HCT116 (cell line): ENCODE measurements around the gene HNRNPL. TPM values are rescaled to one million over a fixed set of nuclear protein-coding genes. Genes with fewer than 3 reads are reported as not detected.

Source experiments
- ATAC-seq: fragments of 200-7000 bp; cut with Tn5 transposase; 2 replicates; pipeline ENCODE4 v1.9.1; 2020; ENCODE audit warnings: mild to moderate bottlenecking, moderate library complexity
- BruUV-seq: library from RNA; stranded (reverse); fragments of 400-500 nt; replicated peaks from 2 replicates; lab custom pipeline; 2021; lab: Mats Ljungman, UMichigan
- CTCF ChIA-PET: fragments of 300-600 bp; sonication (Branson Sonifier 250); formaldehyde crosslinking; loops from one replicate; lab custom pipeline; 2021; ENCODE audit warnings: antibody characterized with exemption; lab: Charles Lee
- POLR2A ChIA-PET: fragments of 300-600, 350-600 bp; sonication (Branson Sonifier 250); formaldehyde crosslinking; loops from one replicate; lab custom pipeline; 2021; ENCODE audit warnings: antibody characterized with exemption; lab: Charles Lee
- RAD21 ChIA-PET, 2 experiments: fragments of 300-600 bp; sonication (Branson Sonifier 250); formaldehyde crosslinking; loops; one replicate each; lab custom pipeline; 2023; ENCODE audit warnings: low total read pairs in 2 of 2; ENCODE audit not compliant: uncharacterized antibody in 2 of 2, unreplicated experiment in 2 of 2, low non-redundant PET in 1 of 2; lab: Charles Lee
- DNase-seq: peaks from one replicate; pipeline ENCODE4 v3.0.0-alpha.2; 2010; ENCODE audit warnings: low read depth, low spot score
- H2AFZ ChIP-seq: fragments of 200-600 bp; shearing (Covaris generic), sonication (generic); 2 replicates; pipeline ENCODE4 v1.6.1; 2017; ENCODE audit warnings: low read depth, mixed run types, mixed read lengths, antibody characterized with exemption, low read length; ENCODE audit not compliant: poor library complexity, severe bottlenecking
- H3K27ac ChIP-seq: 2 replicates; pipeline ENCODE4 v1.5.1; 2012; ENCODE audit warnings: low read depth, low read length
- H3K27me3 ChIP-seq: fragments of 200-600 bp; sonication (generic); 2 replicates; pipeline ENCODE4 v1.6.1; 2016; ENCODE audit warnings: mixed run types, low read length, mixed read lengths; ENCODE audit not compliant: insufficient read depth
- H3K36me3 ChIP-seq, 2 experiments: fragments of 200-500 bp in 1 of 2; fragments of 200-600 bp in 1 of 2; sonication (Bioruptor generic) in 1 of 2; sonication (generic) in 1 of 2; 2 replicates each; pipeline versions ENCODE4 v1.5.1 to v1.6.1; 2014 to 2016; ENCODE audit warnings: low read length in 2 of 2, inconsistent platforms in 1 of 2, mixed read lengths in 1 of 2, mixed run types in 1 of 2; ENCODE audit not compliant: insufficient read depth in 2 of 2, control insufficient read depth in 1 of 2
- H3K4me1 ChIP-seq, 2 experiments: fragments of 200-600 bp in 1 of 2; sonication (generic) in 1 of 2; 2 replicates each; pipeline versions ENCODE4 v1.5.1 to v1.6.1; 2012 to 2017; ENCODE audit warnings: low read length in 2 of 2, inconsistent platforms in 1 of 2, mild to moderate bottlenecking in 1 of 2, mixed read lengths in 1 of 2, mixed run types in 1 of 2, moderate library complexity in 1 of 2; ENCODE audit not compliant: insufficient read depth in 2 of 2, control insufficient read depth in 1 of 2
- H3K4me2 ChIP-seq: fragments of 200-600 bp; sonication (generic); 2 replicates; pipeline ENCODE4 v1.6.1; 2017; ENCODE audit warnings: mixed run types, low read length, mixed read lengths
- H3K4me3 ChIP-seq, 2 experiments: fragments of 200-600 bp in 1 of 2; sonication (generic) in 1 of 2; replicated peaks in 1 of 2; 2 replicates each; pipeline ENCODE4 v1.5.1; 2011 to 2016; ENCODE audit warnings: low read length in 2 of 2, control low read depth in 1 of 2, low read depth in 1 of 2, mild to moderate bottlenecking in 1 of 2, mixed read lengths in 1 of 2, mixed run types in 1 of 2
- H3K79me2 ChIP-seq: fragments of 200-600 bp; sonication (generic); 2 replicates; pipeline ENCODE4 v1.6.1; 2017; ENCODE audit warnings: mild to moderate bottlenecking, mixed run types, low read length, moderate library complexity, mixed read lengths; ENCODE audit not compliant: insufficient read depth
- H3K9ac ChIP-seq: fragments of 200-600 bp; sonication (generic); 2 replicates; pipeline ENCODE4 v1.6.1; 2016; ENCODE audit warnings: low read length, mixed read lengths
- H3K9me2 ChIP-seq: fragments of 200-600 bp; sonication (generic), shearing (Covaris generic); 2 replicates; pipeline ENCODE4 v1.6.1; 2017; ENCODE audit warnings: mixed run types, mild to moderate bottlenecking, moderate library complexity; ENCODE audit not compliant: insufficient read depth
- H3K9me3 ChIP-seq, 2 experiments: fragments of 200-500 bp in 1 of 2; fragments of 200-600 bp in 1 of 2; sonication (Bioruptor generic) in 1 of 2; sonication (generic) in 1 of 2; 2 replicates each; pipeline ENCODE4 v1.6.1; 2014 to 2017; ENCODE audit warnings: low read length in 2 of 2, mixed read lengths in 2 of 2, inconsistent platforms in 1 of 2, low read depth in 1 of 2, mild to moderate bottlenecking in 1 of 2, mixed run types in 1 of 2, moderate library complexity in 1 of 2; ENCODE audit not compliant: control insufficient read depth in 1 of 2, insufficient read depth in 1 of 2
- H4K20me1 ChIP-seq: fragments of 200-600 bp; sonication (generic), shearing (Covaris generic); 2 replicates; pipeline ENCODE4 v1.6.1; 2017; ENCODE audit warnings: mixed run types, mild to moderate bottlenecking, moderate library complexity; ENCODE audit not compliant: insufficient read depth
- CBX3 ChIP-seq: IDR thresholded peaks from 2 replicates; pipeline ENCODE4 v1.6.1; 2012; ENCODE audit warnings: low read depth
- CEBPB ChIP-seq: IDR thresholded peaks from 2 replicates; pipeline ENCODE4 v1.6.1; 2012; ENCODE audit warnings: low read depth
- EGR1 ChIP-seq: IDR thresholded peaks from 2 replicates; pipeline ENCODE4 v1.6.1; 2012; ENCODE audit warnings: low read depth
- ELF1 ChIP-seq: IDR thresholded peaks from 2 replicates; pipeline ENCODE4 v1.6.1; 2012; ENCODE audit warnings: low read depth, borderline replicate concordance
- EZH2 ChIP-seq: fragments of 200-600 bp; sonication (generic); IDR thresholded peaks from 2 replicates; pipeline ENCODE4 v1.6.1; 2017; ENCODE audit warnings: antibody characterized with exemption, mixed run types
- EZH2phosphoT487 ChIP-seq: fragments of 200-600 bp; IDR thresholded peaks from 2 replicates; pipeline ENCODE4 v1.6.1; 2018; ENCODE audit warnings: antibody characterized with exemption, borderline replicate concordance
- FOSL1 ChIP-seq: IDR thresholded peaks from 2 replicates; pipeline ENCODE4 v1.6.1; 2012; ENCODE audit warnings: low read depth
- POLR2A ChIP-seq: IDR thresholded peaks from 2 replicates; pipeline ENCODE4 v1.7.0; 2011; ENCODE audit warnings: borderline replicate concordance; ENCODE audit not compliant: insufficient read depth, insufficient read length; ENCODE audit errors: extremely low read depth
- POLR2AphosphoS5 ChIP-seq: IDR thresholded peaks from 2 replicates; pipeline ENCODE4 v1.6.1; 2011; ENCODE audit warnings: mild to moderate bottlenecking, low read depth, low read length, moderate library complexity
- RAD21 ChIP-seq: IDR thresholded peaks from 2 replicates; pipeline ENCODE4 v1.6.1; 2012; ENCODE audit warnings: low read depth, mild to moderate bottlenecking
- SIN3A ChIP-seq: IDR thresholded peaks from 2 replicates; pipeline ENCODE4 v1.6.1; 2012; ENCODE audit warnings: low read depth
- SP1 ChIP-seq: IDR thresholded peaks from 2 replicates; pipeline ENCODE4 v1.6.1; 2012; ENCODE audit warnings: low read depth
- SRF ChIP-seq: IDR thresholded peaks from 2 replicates; pipeline ENCODE4 v1.6.1; 2012; ENCODE audit warnings: low read depth
- YY1 ChIP-seq: IDR thresholded peaks from 2 replicates; pipeline ENCODE4 v1.6.1; 2011; ENCODE audit warnings: low read length, low read depth, moderate library complexity, mild to moderate bottlenecking; ENCODE audit not compliant: insufficient replicate concordance; ENCODE audit errors: extremely low read depth
- ZNF274 ChIP-seq: fragments of 200-500 bp; sonication (Bioruptor generic); IDR thresholded peaks from 2 replicates; pipeline ENCODE4 v1.6.1; 2014; ENCODE audit warnings: mild to moderate bottlenecking, low read depth, low read length, inconsistent platforms
- intact Hi-C: fragments of 100-400 bp; cut with micrococcal nuclease; formaldehyde crosslinking; loops from 2 replicates; pipeline ENCODE4 v1.10.0; 2022
- total RNA-seq: library from RNA; stranded (reverse); gene quantifications from one replicate; pipeline ENCODE4 v1.2.1, GENCODE V29; 2021; ENCODE audit not compliant: unreplicated experiment
- TF ChIP-seq, protein P1 (sequence below): IDR thresholded peaks from 2 replicates; pipeline ENCODE4 v1.6.1; 2011; ENCODE audit warnings: mild to moderate bottlenecking, low read length, moderate library complexity; ENCODE audit not compliant: insufficient replicate concordance; ENCODE audit errors: extremely low read depth
- TF ChIP-seq, protein P2 (sequence below): IDR thresholded peaks from 2 replicates; pipeline ENCODE4 v1.6.1; 2012
- TF ChIP-seq, protein P3 (sequence below): IDR thresholded peaks from 2 replicates; pipeline ENCODE4 v1.6.1; 2012
- TF ChIP-seq, protein P4 (sequence below), 3 experiments: fragments of 200-600 bp in 1 of 3; sonication (generic) in 1 of 3; IDR thresholded peaks in 2 of 3; conservative IDR thresholded peaks in 1 of 3; 2 replicates each; pipeline ENCODE4 v1.5.1; 2012 to 2017; ENCODE audit warnings: low read depth in 2 of 3, low read length in 2 of 3, antibody characterized with exemption in 1 of 3, borderline replicate concordance in 1 of 3, control low read depth in 1 of 3, mild to moderate bottlenecking in 1 of 3, mixed read lengths in 1 of 3, mixed run types in 1 of 3, moderate library complexity in 1 of 3; ENCODE audit not compliant: insufficient read depth in 1 of 3

Gene HNRNPL
- total RNA-seq, 1 experiment from 2014 or later, result 551 TPM

DNA sequence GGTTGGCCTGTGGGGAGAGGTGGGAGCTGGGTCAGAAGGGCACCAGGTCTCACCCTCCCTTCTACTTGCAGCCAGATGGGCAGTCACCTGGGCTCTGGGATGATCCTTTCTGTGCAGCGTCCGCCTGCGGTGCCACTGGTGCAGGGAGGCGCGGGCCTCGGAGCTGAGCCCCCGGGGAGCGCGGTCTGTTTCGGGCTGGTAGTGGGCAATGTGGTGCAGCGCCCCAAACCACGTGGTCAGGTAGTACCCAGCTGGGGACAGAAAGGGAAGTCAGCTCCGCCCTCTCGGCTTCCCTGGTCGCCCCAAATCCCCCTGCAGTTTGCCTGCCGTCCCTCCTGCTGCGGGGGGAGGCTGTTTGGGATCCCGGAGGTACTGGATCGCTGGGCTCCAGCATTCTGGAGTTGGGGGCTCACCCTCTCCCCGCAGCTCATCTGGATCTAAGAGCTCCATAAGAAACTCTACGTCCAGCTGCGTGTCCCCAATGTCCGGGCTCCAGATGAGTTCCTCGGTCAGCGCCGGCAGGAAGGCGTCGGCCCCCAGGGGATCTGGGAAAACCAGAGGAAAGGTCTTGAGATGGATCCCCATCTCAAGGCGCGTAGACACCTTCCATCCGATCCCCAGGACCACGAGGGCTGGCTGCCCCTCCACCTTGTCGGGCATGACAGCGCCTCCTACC is 19.5 kb upstream of the HNRNPL start:
- no peak for TF ChIP-seq RAD21
- no peak for TF ChIP-seq EZH2
- no peak for TF ChIP-seq YY1
- TF ChIP-seq SP1, result no peak
- TF ChIP-seq CBX3, result no peak
- no peak for TF ChIP-seq ELF1
- TF ChIP-seq FOSL1, result no peak
- TF ChIP-seq POLR2AphosphoS5, result no peak
- TF ChIP-seq SIN3A, result no peak
- TF ChIP-seq, protein P1, sequence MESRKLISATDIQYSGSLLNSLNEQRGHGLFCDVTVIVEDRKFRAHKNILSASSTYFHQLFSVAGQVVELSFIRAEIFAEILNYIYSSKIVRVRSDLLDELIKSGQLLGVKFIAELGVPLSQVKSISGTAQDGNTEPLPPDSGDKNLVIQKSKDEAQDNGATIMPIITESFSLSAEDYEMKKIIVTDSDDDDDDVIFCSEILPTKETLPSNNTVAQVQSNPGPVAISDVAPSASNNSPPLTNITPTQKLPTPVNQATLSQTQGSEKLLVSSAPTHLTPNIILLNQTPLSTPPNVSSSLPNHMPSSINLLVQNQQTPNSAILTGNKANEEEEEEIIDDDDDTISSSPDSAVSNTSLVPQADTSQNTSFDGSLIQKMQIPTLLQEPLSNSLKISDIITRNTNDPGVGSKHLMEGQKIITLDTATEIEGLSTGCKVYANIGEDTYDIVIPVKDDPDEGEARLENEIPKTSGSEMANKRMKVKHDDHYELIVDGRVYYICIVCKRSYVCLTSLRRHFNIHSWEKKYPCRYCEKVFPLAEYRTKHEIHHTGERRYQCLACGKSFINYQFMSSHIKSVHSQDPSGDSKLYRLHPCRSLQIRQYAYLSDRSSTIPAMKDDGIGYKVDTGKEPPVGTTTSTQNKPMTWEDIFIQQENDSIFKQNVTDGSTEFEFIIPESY, result no peak
- TF ChIP-seq EGR1, result no peak
- TF ChIP-seq SRF, result no peak
- TF ChIP-seq, protein P2, sequence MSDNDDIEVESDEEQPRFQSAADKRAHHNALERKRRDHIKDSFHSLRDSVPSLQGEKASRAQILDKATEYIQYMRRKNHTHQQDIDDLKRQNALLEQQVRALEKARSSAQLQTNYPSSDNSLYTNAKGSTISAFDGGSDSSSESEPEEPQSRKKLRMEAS, result no peak
- TF ChIP-seq EZH2phosphoT487, result no peak
- no peak for TF ChIP-seq CEBPB
- TF ChIP-seq ZNF274, result no peak
- no peak for TF ChIP-seq POLR2A
- TF ChIP-seq, protein P3, sequence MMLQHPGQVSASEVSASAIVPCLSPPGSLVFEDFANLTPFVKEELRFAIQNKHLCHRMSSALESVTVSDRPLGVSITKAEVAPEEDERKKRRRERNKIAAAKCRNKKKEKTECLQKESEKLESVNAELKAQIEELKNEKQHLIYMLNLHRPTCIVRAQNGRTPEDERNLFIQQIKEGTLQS, result no peak
- TF ChIP-seq, protein P4, sequence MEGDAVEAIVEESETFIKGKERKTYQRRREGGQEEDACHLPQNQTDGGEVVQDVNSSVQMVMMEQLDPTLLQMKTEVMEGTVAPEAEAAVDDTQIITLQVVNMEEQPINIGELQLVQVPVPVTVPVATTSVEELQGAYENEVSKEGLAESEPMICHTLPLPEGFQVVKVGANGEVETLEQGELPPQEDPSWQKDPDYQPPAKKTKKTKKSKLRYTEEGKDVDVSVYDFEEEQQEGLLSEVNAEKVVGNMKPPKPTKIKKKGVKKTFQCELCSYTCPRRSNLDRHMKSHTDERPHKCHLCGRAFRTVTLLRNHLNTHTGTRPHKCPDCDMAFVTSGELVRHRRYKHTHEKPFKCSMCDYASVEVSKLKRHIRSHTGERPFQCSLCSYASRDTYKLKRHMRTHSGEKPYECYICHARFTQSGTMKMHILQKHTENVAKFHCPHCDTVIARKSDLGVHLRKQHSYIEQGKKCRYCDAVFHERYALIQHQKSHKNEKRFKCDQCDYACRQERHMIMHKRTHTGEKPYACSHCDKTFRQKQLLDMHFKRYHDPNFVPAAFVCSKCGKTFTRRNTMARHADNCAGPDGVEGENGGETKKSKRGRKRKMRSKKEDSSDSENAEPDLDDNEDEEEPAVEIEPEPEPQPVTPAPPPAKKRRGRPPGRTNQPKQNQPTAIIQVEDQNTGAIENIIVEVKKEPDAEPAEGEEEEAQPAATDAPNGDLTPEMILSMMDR (IDR thresholded peaks at IDR 0.05 in 2 of 3, conservative IDR thresholded peaks at IDR 0.05 in 1 of 3; ENCODE audit: borderline replicate concordance in 1 of 3, insufficient read depth in 1 of 3, low read depth in 2 of 3, low read length in 2 of 3), result no peak
- BruUV-seq, result no TSS peak
- RAD21 ChIA-PET, result no interaction called here
- no peaks in the 10 kb centered on the region for H3K79me2 ChIP-seq
- no peak for DNase-seq
- no peaks in the 10 kb centered on the region for H3K36me3 ChIP-seq
- no peaks in the 10 kb centered on the region for H3K9me3 ChIP-seq
- H3K4me1 ChIP-seq, result peaks cover 3 to 15% of the 10 kb centered on the region in 2 experiments; a peak in 3 of 4 replicates
- H3K4me3 ChIP-seq, result no peak overlapping the region
- no peak overlapping the region for H3K9ac ChIP-seq
- intact Hi-C loops, result no loop called here
- H3K27me3 ChIP-seq, result no peaks in the 10 kb centered on the region
- no peak overlapping the region for H2AFZ ChIP-seq
- H3K27ac ChIP-seq, result no peak overlapping the region
- CTCF ChIA-PET, result no interaction called here
- no peak for ATAC-seq
- POLR2A ChIA-PET, result no interaction called here
- H3K9me2 ChIP-seq, result no peaks in the 10 kb centered on the region
- no peak overlapping the region for H3K4me2 ChIP-seq
- H4K20me1 ChIP-seq, result no peaks in the 10 kb centered on the region
